ENCODE measurements around the gene MRPS21. TPM values are rescaled to one million over a fixed set of nuclear protein-coding genes. Genes with fewer than 3 reads are reported as not detected.

Gene MRPS21
- total RNA-seq, 4 donors from 2014 or later: 35.7 to 45.3 (median 36.6) TPM

- no peak for ATAC-seq (ENCODE audit: low FRiP score)
- no peak for DNase-seq (ENCODE audit: low spot score)
- no peak for TF ChIP-seq CTCF (IDR thresholded peaks at IDR 0.05)
Measured at GRCh38 chr1:150322310-150322709, 28.6 kb downstream of the MRPS21 start.

GRCh38 chr1:150332651-150333290, 39.1 kb downstream of the MRPS21 start:
- DNase-seq (ENCODE audit: low spot score) (no peak), ATAC-seq (ENCODE audit: low FRiP score) (no peak)

GRCh38 chr1:150346316-150346715, 52.7 kb downstream of the MRPS21 start:
- ATAC-seq (ENCODE audit: low FRiP score): no peak
- TF ChIP-seq CTCF (IDR thresholded peaks at IDR 0.05): no peak
- no peak for DNase-seq (ENCODE audit: low spot score)

More at GRCh38 chr1:150332651-150333290, 39.1 kb downstream of the MRPS21 start:
- TF ChIP-seq CTCF (IDR thresholded peaks at IDR 0.05): no peak

- no peak for TF ChIP-seq CTCF (IDR thresholded peaks at IDR 0.05)
- ATAC-seq (ENCODE audit: low FRiP score): no peak
- no peak for DNase-seq (ENCODE audit: low spot score)
Measured at GRCh38 chr1:150352866-150353265, 59.2 kb downstream of the MRPS21 start.

Other genes with a start within 250 kb of the MRPS21 start
- 10 to 100 TPM; 18.0 to 42.1 (median 31.1) TPM for gene VPS45, start 226.1 kb upstream of the MRPS21 start, total RNA-seq
- gene PLEKHO1, start 143.9 kb upstream of the MRPS21 start, total RNA-seq: 10 to 100 TPM; 16.5 to 68.6 (median 32.8) TPM
- gene ANP32E, start 57.7 kb upstream of the MRPS21 start, total RNA-seq: 10 to 100 TPM in 3 of 4 donors, 1 to 10 TPM in 1; 8.7 to 20.2 (median 13.8) TPM
- gene CA14, start 36.1 kb upstream of the MRPS21 start, total RNA-seq: not detected
- gene APH1A, start 24.8 kb upstream of the MRPS21 start, total RNA-seq: 100 to 1,000 TPM in 1 of 4 donors, 10 to 100 TPM in 3; 90.1 to 101 (median 95.2) TPM
- 10 to 100 TPM in 2 of 4 donors, 1 to 10 TPM in 2; 5.8 to 12.0 (median 10.1) TPM for gene C1orf54, start 21.1 kb upstream of the MRPS21 start, total RNA-seq
- 1 to 10 TPM in 3 of 4 donors, under 1 TPM in 1; 0.75 to 5.5 (median 2.2) TPM for gene CIART, start 11.3 kb upstream of the MRPS21 start, total RNA-seq
- 10 to 100 TPM; 23.3 to 68.6 (median 48.5) TPM for gene PRPF3, start 27.7 kb downstream of the MRPS21 start, total RNA-seq
- 10 to 100 TPM; 14.5 to 19.9 (median 16.3) TPM for gene RPRD2, start 70.3 kb downstream of the MRPS21 start, total RNA-seq
- 10 to 100 TPM in 2 of 4 donors, 1 to 10 TPM in 2; 7.0 to 10.9 (median 10.0) TPM for gene TARS2, start 193.6 kb downstream of the MRPS21 start, total RNA-seq
- 10 to 100 TPM; 10.8 to 24.8 (median 18.5) TPM for gene ECM1, start 214.2 kb downstream of the MRPS21 start, total RNA-seq
- gene FALEC, start 221.9 kb downstream of the MRPS21 start, total RNA-seq: not detected